HepG2 (cell line): ENCODE measurements around the gene LAMA5. TPM values are rescaled to one million over a fixed set of nuclear protein-coding genes. Genes with fewer than 3 reads are reported as not detected.

Experiments used
- ARID4A ChIP-seq: sonication (generic); formaldehyde crosslinking; IDR thresholded peaks from 2 replicates; pipeline ENCODE4 v1.5.0; 2020; ENCODE audit warnings: mild to moderate bottlenecking, missing genetic modification reagents, borderline replicate concordance
- DNMT1 ChIP-seq: sonication (generic); formaldehyde crosslinking; IDR thresholded peaks from 2 replicates; pipeline ENCODE4 v1.5.1; 2020; ENCODE audit warnings: mild to moderate bottlenecking, missing genetic modification reagents
- HNF4G ChIP-seq, 2 experiments: sonication (generic) in 1 of 2; formaldehyde crosslinking in 1 of 2; IDR thresholded peaks; 2 replicates each; pipeline versions ENCODE4 v1.4.0 to v1.6.1; 2011 to 2020; ENCODE audit warnings: borderline replicate concordance in 2 of 2, low read depth in 2 of 2, mild to moderate bottlenecking in 2 of 2, low read length in 1 of 2, missing genetic modification reagents in 1 of 2, moderate library complexity in 1 of 2
- HOXD1 ChIP-seq: sonication (generic); formaldehyde crosslinking; IDR thresholded peaks from 2 replicates; pipeline ENCODE4 v1.5.0; 2020; ENCODE audit warnings: missing genetic modification reagents
- KLF13 ChIP-seq: sonication (generic); formaldehyde crosslinking; IDR thresholded peaks from 2 replicates; pipeline ENCODE4 v1.4.0; 2020; ENCODE audit warnings: mild to moderate bottlenecking, missing genetic modification reagents
- MED13 ChIP-seq: sonication (generic); formaldehyde crosslinking; IDR thresholded peaks from 2 replicates; pipeline ENCODE4 v1.5.0; 2020; ENCODE audit warnings: missing genetic modification reagents
- NFKBIZ ChIP-seq: IDR thresholded peaks from 2 replicates; pipeline ENCODE4 v1.6.1; 2018; ENCODE audit warnings: missing genetic modification reagents, missing compliant biosample characterization
- NFYB ChIP-seq: sonication (generic); formaldehyde crosslinking; IDR thresholded peaks from 2 replicates; pipeline ENCODE4 v1.4.0; 2020; ENCODE audit warnings: missing genetic modification reagents
- PITX1 ChIP-seq: sonication (generic); formaldehyde crosslinking; IDR thresholded peaks from 2 replicates; pipeline ENCODE4 v1.5.1; 2020; ENCODE audit warnings: mild to moderate bottlenecking, missing genetic modification reagents
- RBM22 ChIP-seq: fragments of 200-400 bp; formaldehyde crosslinking; optimal IDR thresholded peaks from 2 replicates; pipeline ENCODE3; 2017; ENCODE audit warnings: mild to moderate bottlenecking, low read length, moderate library complexity
- REXO4 ChIP-seq: sonication (generic); formaldehyde crosslinking; IDR thresholded peaks from 2 replicates; pipeline ENCODE4 v1.8.0; 2022; ENCODE audit warnings: missing genetic modification reagents, mild to moderate bottlenecking, borderline replicate concordance
- UBTF ChIP-seq: sonication (generic); formaldehyde crosslinking; IDR thresholded peaks from 2 replicates; pipeline ENCODE4 v1.4.0; 2020; ENCODE audit warnings: mild to moderate bottlenecking, missing genetic modification reagents
- ZFP41 ChIP-seq: sonication (generic); formaldehyde crosslinking; IDR thresholded peaks from 2 replicates; pipeline ENCODE4 v1.4.0; 2020; ENCODE audit warnings: mild to moderate bottlenecking, missing genetic modification reagents, borderline replicate concordance
- ZNF720 ChIP-seq: sonication (generic); formaldehyde crosslinking; IDR thresholded peaks from 2 replicates; pipeline ENCODE4 v1.4.0; 2020; ENCODE audit warnings: missing genetic modification reagents
- polyA plus RNA-seq, 8 experiments: library from polyadenylated mRNA; depleted of rRNA in 3 of 8; stranded (reverse) in 7 of 8; unstranded in 1 of 8; fragments of >200 nt; fragmentation: Illumina TruSeq in 4 of 8; extraction: Trizol in 4 of 8; gene quantifications; 2 replicates each; pipeline versions ENCODE4 v1.2.1 to v1.2.3, GENCODE V29; 2011 to 2016; ENCODE audit warnings: low read depth in 4 of 8, missing spikeins in 1 of 8, mixed read lengths in 1 of 8; ENCODE audit not compliant: insufficient read depth in 1 of 8
- total RNA-seq, 5 experiments: library from RNA; depleted of rRNA; stranded (reverse); fragments of >200 nt; fragmentation: Illumina TruSeq; extraction: Trizol; gene quantifications; 2 replicates each; pipeline ENCODE4 v1.2.3, GENCODE V29; 2016; ENCODE audit warnings: low read depth in 1 of 5
- TF ChIP-seq, protein P1 (sequence below): sonication (generic); formaldehyde crosslinking; IDR thresholded peaks from 2 replicates; pipeline ENCODE4 v1.4.0; 2020; ENCODE audit warnings: mild to moderate bottlenecking, missing genetic modification reagents
- TF ChIP-seq, protein P2 (sequence below): sonication (generic); formaldehyde crosslinking; IDR thresholded peaks from 2 replicates; pipeline ENCODE4 v1.4.0; 2020; ENCODE audit warnings: missing genetic modification reagents, borderline replicate concordance

The LAMA5 gene
- total and polyA plus RNA-seq, 2 of the 13 experiments (the other 11 are each of a cell fraction or from before 2014, with no cell fraction given), result 21.0 to 44.7 TPM

GRCh38 chr20:62303340-62304226 lies 63.5 kb downstream of the LAMA5 start (continued):
- peak; percentile 37; the same call in 1 of the 2 replicates for TF ChIP-seq HNF4G (IDR thresholded peaks at IDR 0.05; ENCODE audit: borderline replicate concordance, low read depth, low read length)
- no peak for TF ChIP-seq HNF4G (CRISPR knock-in tag; IDR thresholded peaks at IDR 0.05; ENCODE audit: borderline replicate concordance, low read depth)
- no peak for TF ChIP-seq DNMT1 (CRISPR knock-in tag)
- TF ChIP-seq ZNF720 (CRISPR knock-in tag), result no peak
- peak; percentile 79 for TF ChIP-seq PITX1
- TF ChIP-seq ZFP41 (CRISPR knock-in tag), result peak; percentile 59; the same call in 1 of the 2 replicates
- no peak for TF ChIP-seq REXO4 (CRISPR knock-in tag)
- peak; percentile 73 for TF ChIP-seq RBM22
- TF ChIP-seq KLF13 (CRISPR knock-in tag), result peak; percentile 73; the same call in 1 of the 2 replicates
- TF ChIP-seq MED13 (CRISPR knock-in tag), result no peak
- TF ChIP-seq NFYB (CRISPR knock-in tag), result no peak
- TF ChIP-seq UBTF (CRISPR knock-in tag), result peak; percentile 75
- TF ChIP-seq HOXD1, result peak; percentile 60; the same call in 1 of the 2 replicates
- TF ChIP-seq, protein P1, sequence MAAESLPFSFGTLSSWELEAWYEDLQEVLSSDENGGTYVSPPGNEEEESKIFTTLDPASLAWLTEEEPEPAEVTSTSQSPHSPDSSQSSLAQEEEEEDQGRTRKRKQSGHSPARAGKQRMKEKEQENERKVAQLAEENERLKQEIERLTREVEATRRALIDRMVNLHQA (CRISPR knock-in tag), result no peak
- TF ChIP-seq ARID4A (CRISPR knock-in tag), result peak; percentile 90
- 0 out of 2 replicates have a peak, but pooled peaks have one; percentile 22 for TF ChIP-seq NFKBIZ (CRISPR knock-in tag)
- TF ChIP-seq, protein P2, sequence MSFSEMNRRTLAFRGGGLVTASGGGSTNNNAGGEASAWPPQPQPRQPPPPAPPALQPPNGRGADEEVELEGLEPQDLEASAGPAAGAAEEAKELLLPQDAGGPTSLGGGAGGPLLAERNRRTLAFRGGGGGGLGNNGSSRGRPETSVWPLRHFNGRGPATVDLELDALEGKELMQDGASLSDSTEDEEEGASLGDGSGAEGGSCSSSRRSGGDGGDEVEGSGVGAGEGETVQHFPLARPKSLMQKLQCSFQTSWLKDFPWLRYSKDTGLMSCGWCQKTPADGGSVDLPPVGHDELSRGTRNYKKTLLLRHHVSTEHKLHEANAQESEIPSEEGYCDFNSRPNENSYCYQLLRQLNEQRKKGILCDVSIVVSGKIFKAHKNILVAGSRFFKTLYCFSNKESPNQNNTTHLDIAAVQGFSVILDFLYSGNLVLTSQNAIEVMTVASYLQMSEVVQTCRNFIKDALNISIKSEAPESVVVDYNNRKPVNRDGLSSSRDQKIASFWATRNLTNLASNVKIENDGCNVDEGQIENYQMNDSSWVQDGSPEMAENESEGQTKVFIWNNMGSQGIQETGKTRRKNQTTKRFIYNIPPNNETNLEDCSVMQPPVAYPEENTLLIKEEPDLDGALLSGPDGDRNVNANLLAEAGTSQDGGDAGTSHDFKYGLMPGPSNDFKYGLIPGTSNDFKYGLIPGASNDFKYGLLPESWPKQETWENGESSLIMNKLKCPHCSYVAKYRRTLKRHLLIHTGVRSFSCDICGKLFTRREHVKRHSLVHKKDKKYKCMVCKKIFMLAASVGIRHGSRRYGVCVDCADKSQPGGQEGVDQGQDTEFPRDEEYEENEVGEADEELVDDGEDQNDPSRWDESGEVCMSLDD, result 0 out of 2 replicates have a peak, but pooled peaks have one; percentile 20
